Left ventricle myocardium superior (tissue), 1 donor: Measurements from ENCODE around the gene ITPR1. TPM values are rescaled to one million over a fixed set of nuclear protein-coding genes. Genes with fewer than 3 reads are reported as not detected.

Experiments used
- ATAC-seq: fragments of 200-7000 bp; cut with Tn5 transposase; one replicate; pipeline ENCODE4 v1.9.1; 2020; ENCODE audit warnings: mild to moderate bottlenecking, moderate library complexity
- DNase-seq: peaks from one replicate; pipeline ENCODE4 v3.0.0-alpha.2; 2020
- intact Hi-C: fragments of 100-400 bp; cut with micrococcal nuclease; formaldehyde crosslinking; loops from one replicate; pipeline ENCODE4 v1.11.0; 2022
- total RNA-seq: library from RNA; stranded (reverse); fragmentation: NEBNext Ultra II Directional; extraction: Animal tissue kit (Norgen Biotek cat#: 25700); gene quantifications from one replicate; pipeline ENCODE4 v1.2.1, GENCODE V29; 2021
- donor health status: DM: no; HTN: yes; CAD: no; lungs with severe emphysema.

The ITPR1 gene
- total RNA-seq, 1 donor from 2014 or later, result 16.6 TPM

- no peak for ATAC-seq
- DNase-seq, result no peak
- intact Hi-C loops, result no loop called here
Measured at GRCh38 chr3:4895838-4896237, 402.7 kb downstream of the ITPR1 start.

Other genes starting within 250 kb of the ITPR1 start
- 14.6 TPM for gene SETMAR, start 190.0 kb upstream of the ITPR1 start, total RNA-seq
- 6.8 TPM for gene SUMF1, start 26.1 kb upstream of the ITPR1 start, total RNA-seq